Cardiac atrium fibroblast (primary cell): ENCODE data around the gene SPC25. TPM values are rescaled to one million over a fixed set of nuclear protein-coding genes. Genes with fewer than 3 reads are reported as not detected.

Source experiments
- total RNA-seq: library from RNA; depleted of rRNA; stranded (reverse); fragments of >200 nt; gene quantifications from 2 replicates; pipeline ENCODE4 v1.2.3, GENCODE V29; 2015

SPC25 gene, protein sequence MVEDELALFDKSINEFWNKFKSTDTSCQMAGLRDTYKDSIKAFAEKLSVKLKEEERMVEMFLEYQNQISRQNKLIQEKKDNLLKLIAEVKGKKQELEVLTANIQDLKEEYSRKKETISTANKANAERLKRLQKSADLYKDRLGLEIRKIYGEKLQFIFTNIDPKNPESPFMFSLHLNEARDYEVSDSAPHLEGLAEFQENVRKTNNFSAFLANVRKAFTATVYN
- 2.0 and 2.1 TPM in 2 replicates for total RNA-seq

DNA sequence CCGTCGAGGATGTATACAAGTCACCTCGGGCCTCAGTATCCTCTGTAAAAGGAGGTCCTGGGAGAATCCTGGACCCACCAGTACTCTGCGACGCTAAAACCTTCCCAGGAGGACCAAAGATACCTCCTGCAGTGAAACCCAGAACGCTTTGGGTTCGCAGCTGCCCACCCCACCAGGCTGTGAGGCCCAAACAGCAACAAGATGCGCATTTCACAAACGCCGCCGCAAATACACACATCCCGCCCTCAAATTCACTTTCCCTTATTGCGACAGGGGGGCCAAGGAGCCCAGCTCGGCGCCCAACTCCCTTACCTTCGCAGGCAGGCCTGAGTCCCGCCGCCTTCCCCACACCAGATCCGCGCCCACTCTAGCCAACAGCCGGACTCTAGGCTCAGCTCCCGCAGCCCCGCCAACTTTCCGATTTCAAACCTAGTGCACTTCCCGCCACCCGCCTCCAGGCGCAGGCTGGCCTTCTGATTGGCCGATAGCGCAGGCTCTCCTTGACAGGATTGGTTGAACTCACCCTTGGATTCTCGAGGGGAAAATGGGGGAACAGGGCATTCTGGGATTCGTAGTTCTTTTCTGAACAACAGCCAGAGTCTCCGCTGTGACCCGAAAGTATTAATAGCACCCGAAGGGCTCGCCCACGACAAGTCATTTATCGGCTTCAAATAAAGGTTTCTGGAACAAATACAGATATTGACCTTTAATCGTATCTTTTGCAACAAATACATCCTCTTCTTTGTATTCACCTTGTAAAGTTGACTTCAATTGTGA, at the start of gene SPC25:
SPC25 (minus strand) TSS at position 425 of the 777 bp plus-strand sequence. CDS start 911 bp downstream, outside the sequence.

DNA sequence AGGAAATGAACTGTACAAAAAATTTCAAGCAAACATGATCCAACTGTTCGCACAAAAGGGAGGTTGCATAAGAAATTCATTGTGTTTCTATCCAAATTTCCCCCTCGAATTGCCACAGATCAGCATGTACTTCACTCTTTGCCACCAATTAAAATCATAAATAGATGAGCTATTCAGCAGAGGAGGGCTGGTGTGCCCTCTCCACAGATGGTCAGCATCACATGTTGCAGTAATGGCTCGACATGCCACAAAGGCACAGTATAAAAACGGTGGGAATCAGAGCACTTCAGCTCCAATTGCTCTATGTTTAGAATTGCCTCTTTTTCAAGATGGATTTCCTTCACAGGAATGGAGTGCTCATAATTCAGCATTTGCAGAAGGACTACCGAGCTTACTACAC, 10.8 kb upstream of the SPC25 start, which contains the start of gene G6PC2:
G6PC2 (plus strand) TSS at position 289 of the 400 bp plus-strand sequence; CDS start at position 330, 41 bp downstream.

Other genes with a start within 250 kb of the SPC25 start
- 0.16 and 0.18 TPM in 2 replicates for gene NOSTRIN, start 87.8 kb downstream of the SPC25 start, total RNA-seq
- gene G6PC2, start 10.9 kb upstream of the SPC25 start, total RNA-seq = not detected in 2 replicates
- under 0.01 and 0.65 TPM in 2 replicates for gene ABCB11, start 140.9 kb upstream of the SPC25 start, total RNA-seq
- 20.2 and 29.2 TPM in 2 replicates for gene DHRS9, start 179.1 kb upstream of the SPC25 start, total RNA-seq